HepG2 (cell line): Measurements from ENCODE around the gene RASSF8. TPM values are rescaled to one million over a fixed set of nuclear protein-coding genes. Genes with fewer than 3 reads are reported as not detected.

Source experiments
- ATAC-seq: fragments of 200-7000 bp; cut with Tn5 transposase; 3 replicates; pipeline ENCODE4 v1.9.1; 2020; ENCODE audit warnings: mild to moderate bottlenecking, moderate library complexity
- BruUV-seq: library from RNA; stranded (reverse); fragments of 400-500 nt; replicated peaks from 2 replicates; lab custom pipeline; 2021; lab: Mats Ljungman, UMichigan
- CTCF ChIA-PET: fragments of 300-600 bp; formaldehyde crosslinking; extraction: SDS; loops from one replicate; lab custom pipeline; 2021; ENCODE audit warnings: low total read pairs, inconsistent platforms, low intra/inter-chr PET ratio; lab: Yijun Ruan, JAX
- POLR2A ChIA-PET: fragments of 350-600 bp; sonication (Branson Sonifier 250); formaldehyde crosslinking; loops from one replicate; lab custom pipeline; 2020; ENCODE audit warnings: antibody characterized with exemption, inconsistent platforms; lab: Yijun Ruan, JAX
- DNase-seq: peaks from one replicate; pipeline ENCODE4 v3.0.0-alpha.2; 2015; ENCODE audit warnings: low spot score
- FAIRE-seq: peaks from 3 replicates; lab custom pipeline; 2011; peaks lifted over from hg19 to GRCh38; lab: Jason Lieb, UNC
- H2AFZ ChIP-seq: one replicate; pipeline ENCODE4 v1.6.1; 2011; ENCODE audit warnings: low read length, inconsistent platforms
- H3K27ac ChIP-seq: fragments of 300-600 bp; 3 replicates; pipeline ENCODE4 v1.8.0; 2011; ENCODE audit warnings: mixed run types, mild to moderate bottlenecking, mixed read lengths, low read length, inconsistent platforms; ENCODE audit not compliant: insufficient read depth; ENCODE audit errors: extremely low read length
- H3K27me3 ChIP-seq, 2 experiments: fragments of 200-600 bp in 1 of 2; 2 replicates in 1 of 2; 3 replicates in 1 of 2; pipeline versions ENCODE4 v1.6.0 to v1.8.0; 2011; ENCODE audit warnings: low read length in 2 of 2, mild to moderate bottlenecking in 2 of 2, moderate library complexity in 2 of 2, inconsistent platforms in 1 of 2; ENCODE audit not compliant: insufficient read depth in 2 of 2, control insufficient read depth in 1 of 2
- H3K36me3 ChIP-seq, 2 experiments: fragments of 200-600 bp in 1 of 2; replicated peaks in 1 of 2; 2 replicates in 1 of 2; 3 replicates in 1 of 2; pipeline versions ENCODE4 v1.5.1 to v1.8.0; 2011; ENCODE audit warnings: low read length in 2 of 2, inconsistent platforms in 1 of 2; ENCODE audit not compliant: insufficient read depth in 2 of 2, control insufficient read depth in 1 of 2
- H3K4me1 ChIP-seq: 2 replicates; pipeline ENCODE4 v1.5.1; 2012; ENCODE audit warnings: low read length, inconsistent platforms; ENCODE audit not compliant: insufficient read depth
- H3K4me2 ChIP-seq: 2 replicates; pipeline ENCODE4 v1.6.0; 2011; ENCODE audit warnings: low read depth, low read length, inconsistent platforms
- H3K4me3 ChIP-seq, 3 experiments: fragments of 200-600 bp in 1 of 3; sonication (generic), shearing (Covaris generic) in 1 of 3; replicated peaks in 1 of 3; 2 replicates each; pipeline ENCODE4 v1.5.1; 2011 to 2016; ENCODE audit warnings: low read length in 3 of 3, inconsistent platforms in 2 of 3, low read depth in 2 of 3, mild to moderate bottlenecking in 2 of 3, control low read depth in 1 of 3, mixed read lengths in 1 of 3; ENCODE audit not compliant: insufficient read depth in 1 of 3
- H3K79me2 ChIP-seq: one replicate; pipeline ENCODE4 v1.6.1; 2011; ENCODE audit warnings: low read length, inconsistent platforms; ENCODE audit not compliant: insufficient read depth
- H3K9ac ChIP-seq: 2 replicates; pipeline ENCODE4 v1.6.0; 2011; ENCODE audit warnings: mild to moderate bottlenecking, low read depth, low read length, inconsistent platforms; ENCODE audit not compliant: insufficient read depth
- H3K9me3 ChIP-seq: 2 replicates; pipeline ENCODE4 v1.5.1; 2012; ENCODE audit warnings: mild to moderate bottlenecking, low read length
- H4K20me1 ChIP-seq: 2 replicates; pipeline ENCODE4 v1.6.0; 2011; ENCODE audit warnings: inconsistent platforms, mild to moderate bottlenecking, low read length, moderate library complexity; ENCODE audit not compliant: insufficient read depth
- ATF1 ChIP-seq: IDR thresholded peaks from 2 replicates; pipeline ENCODE4 v1.6.1; 2016; ENCODE audit warnings: mild to moderate bottlenecking, control low read depth
- DMTF1 ChIP-seq: sonication (generic); formaldehyde crosslinking; IDR thresholded peaks from 2 replicates; pipeline ENCODE4 v1.4.0; 2020; ENCODE audit warnings: mild to moderate bottlenecking, missing genetic modification reagents
- EEA1 ChIP-seq: sonication (generic); formaldehyde crosslinking; IDR thresholded peaks from 2 replicates; pipeline ENCODE4 v1.5.1; 2020; ENCODE audit warnings: mild to moderate bottlenecking, missing genetic modification reagents, borderline replicate concordance
- JDP2 ChIP-seq: sonication (generic); formaldehyde crosslinking; IDR thresholded peaks from 2 replicates; pipeline ENCODE4 v1.8.1; 2022; ENCODE audit warnings: missing genetic modification reagents, borderline replicate concordance
- KDM6A ChIP-seq: IDR thresholded peaks from 2 replicates; pipeline ENCODE4 v1.6.1; 2016; ENCODE audit warnings: low read depth
- MED1 ChIP-seq: sonication (generic); formaldehyde crosslinking; IDR thresholded peaks from 2 replicates; pipeline ENCODE4 v1.4.0; 2020; ENCODE audit warnings: missing genetic modification reagents
- MEIS2 ChIP-seq: sonication (generic); formaldehyde crosslinking; IDR thresholded peaks from 2 replicates; pipeline ENCODE4 v1.9.0; 2021; ENCODE audit warnings: mild to moderate bottlenecking, missing genetic modification reagents
- NFYB ChIP-seq: sonication (generic); formaldehyde crosslinking; IDR thresholded peaks from 2 replicates; pipeline ENCODE4 v1.4.0; 2020; ENCODE audit warnings: missing genetic modification reagents
- PAWR ChIP-seq: sonication (generic); formaldehyde crosslinking; IDR thresholded peaks from 2 replicates; pipeline ENCODE4 v1.4.0; 2020; ENCODE audit warnings: missing genetic modification reagents, mild to moderate bottlenecking, borderline replicate concordance
- PHF20 ChIP-seq: sonication (generic); formaldehyde crosslinking; IDR thresholded peaks from 2 replicates; pipeline ENCODE4 v1.5.0; 2020; ENCODE audit warnings: mild to moderate bottlenecking, missing genetic modification reagents
- RCOR2 ChIP-seq: IDR thresholded peaks from 2 replicates; pipeline ENCODE4 v1.6.1; 2016; ENCODE audit warnings: missing biosample characterization, missing genetic modification reagents
- U2AF2 ChIP-seq: fragments of 200-400 bp; formaldehyde crosslinking; IDR thresholded peaks from 2 replicates; pipeline ENCODE4 v1.6.1; 2017; ENCODE audit warnings: low read depth, mild to moderate bottlenecking, low read length
- ZNF251 ChIP-seq: sonication (generic); formaldehyde crosslinking; IDR thresholded peaks from 2 replicates; pipeline ENCODE4 v1.9.0; 2021; ENCODE audit warnings: mild to moderate bottlenecking, missing genetic modification reagents
- ZNF652 ChIP-seq: IDR thresholded peaks from 2 replicates; pipeline ENCODE4 v1.6.1; 2016; ENCODE audit warnings: low read depth, borderline replicate concordance
- WGBS: methylation state at CpG from one replicate; pipeline ENCODE4 v1.1.6; 2017; ENCODE audit warnings: low lambda C conversion rate; 5-methylcytosine and 5-hydroxymethylcytosine counted together
- in situ Hi-C: cut with HindIII; loops from 2 replicates; pipeline ENCODE4 v1.10.0; 2017; ENCODE audit warnings: low pct_unique_long_range_greater_than_20kb; ENCODE audit not compliant: extremely low pct_ligation_motif_present
- intact Hi-C: fragments of 100-400 bp; cut with micrococcal nuclease; formaldehyde crosslinking; loops from one replicate; pipeline ENCODE4 v1.10.0; 2022; ENCODE audit not compliant: unreplicated experiment
- polyA plus RNA-seq, 8 experiments: library from polyadenylated mRNA; depleted of rRNA in 3 of 8; stranded (reverse) in 7 of 8; unstranded in 1 of 8; fragments of >200 nt; fragmentation: Illumina TruSeq in 4 of 8; extraction: Trizol in 4 of 8; gene quantifications; 2 replicates each; pipeline versions ENCODE4 v1.2.1 to v1.2.3, GENCODE V29; 2011 to 2016; ENCODE audit warnings: low read depth in 4 of 8, missing spikeins in 1 of 8, mixed read lengths in 1 of 8; ENCODE audit not compliant: insufficient read depth in 1 of 8
- total RNA-seq, 5 experiments: library from RNA; depleted of rRNA; stranded (reverse); fragments of >200 nt; fragmentation: Illumina TruSeq; extraction: Trizol; gene quantifications; 2 replicates each; pipeline ENCODE4 v1.2.3, GENCODE V29; 2016; ENCODE audit warnings: low read depth in 1 of 5

The RASSF8 gene
- total and polyA plus RNA-seq, 2 of the 13 experiments (the other 11 are each of a cell fraction or from before 2014, with no cell fraction given): 0.82 to 9.2 TPM

- H3K36me3 ChIP-seq: no peaks in the 10 kb centered on the region
- no peaks in the 10 kb centered on the region; a peak in 1 of 5 replicates for H3K27me3 ChIP-seq
- ChIA-PET CTCF (no interaction called here), POLR2A (no interaction called here)
- no peak overlapping the region for H3K9ac ChIP-seq
- no peaks in the 10 kb centered on the region for H3K79me2 ChIP-seq
- no peak for FAIRE-seq
- in situ Hi-C loops (no loop called here), intact Hi-C loops (no loop called here)
- H3K9me3 ChIP-seq: no peaks in the 10 kb centered on the region
- whole genome bisulfite sequencing: 14% methylated on average over 4 of the region's 4 CpGs
- ATAC-seq: no peak
- no peak overlapping the region for H3K4me3 ChIP-seq
- no peak overlapping the region for H2AFZ ChIP-seq
- no TSS peak for BruUV-seq
- no peak for DNase-seq
- no peaks in the 10 kb centered on the region for H3K4me1 ChIP-seq
- H3K4me2 ChIP-seq: no peak overlapping the region
- no peak overlapping the region for H3K27ac ChIP-seq
- no peaks in the 10 kb centered on the region for H4K20me1 ChIP-seq
- TF ChIP-seq MEIS2 (no peak), PHF20 (CRISPR knock-in tag) (no peak), NFYB (CRISPR knock-in tag) (no peak), ZNF652 (CRISPR knock-in tag) (no peak), U2AF2 (no peak), ZNF251 (CRISPR knock-in tag) (no peak), PAWR (no peak), RCOR2 (CRISPR knock-in tag) (no peak), MED1 (no peak), ATF1 (CRISPR knock-in tag) (no peak), KDM6A (no peak), DMTF1 (CRISPR knock-in tag) (no peak), JDP2 (CRISPR knock-in tag) (no peak), EEA1 (no peak)
- TF ChIP-seq, all 625 proteins: peak for 0
Observed at GRCh38 chr12:26106347-26106746, 147.9 kb downstream of the RASSF8 start.
